ENCODE data around the gene MOK.

GRCh38 chr14:102288139-102288538 lies 16.8 kb downstream of the MOK start:
- TF ChIP-seq CTCF (IDR thresholded peaks at IDR 0.05; ENCODE audit: poor library complexity, severe bottlenecking) (no peak), TAF1 (IDR thresholded peaks at IDR 0.05; ENCODE audit: low read depth) (no peak), POLR2AphosphoS5 (IDR thresholded peaks at IDR 0.05) (no peak), SMC3 (conservative IDR thresholded peaks at IDR 0.05; ENCODE audit: poor library complexity) (no peak), RAD21 (conservative IDR thresholded peaks at IDR 0.05) (no peak), EZH2 (IDR thresholded peaks at IDR 0.05; ENCODE audit: borderline replicate concordance, insufficient read depth, low read length, poor library complexity, severe bottlenecking) (no peak), REST (IDR thresholded peaks at IDR 0.05; ENCODE audit: borderline replicate concordance) (no peak)

All from neural cell (in vitro differentiated cells).